ENCODE data around the gene IFITM5.

GRCh38 chr11:255176-255575 is 44.1 kb downstream of the IFITM5 start:
- no peak for TF ChIP-seq POLR2A (IDR thresholded peaks at IDR 0.05)
- TF ChIP-seq, protein P1, sequence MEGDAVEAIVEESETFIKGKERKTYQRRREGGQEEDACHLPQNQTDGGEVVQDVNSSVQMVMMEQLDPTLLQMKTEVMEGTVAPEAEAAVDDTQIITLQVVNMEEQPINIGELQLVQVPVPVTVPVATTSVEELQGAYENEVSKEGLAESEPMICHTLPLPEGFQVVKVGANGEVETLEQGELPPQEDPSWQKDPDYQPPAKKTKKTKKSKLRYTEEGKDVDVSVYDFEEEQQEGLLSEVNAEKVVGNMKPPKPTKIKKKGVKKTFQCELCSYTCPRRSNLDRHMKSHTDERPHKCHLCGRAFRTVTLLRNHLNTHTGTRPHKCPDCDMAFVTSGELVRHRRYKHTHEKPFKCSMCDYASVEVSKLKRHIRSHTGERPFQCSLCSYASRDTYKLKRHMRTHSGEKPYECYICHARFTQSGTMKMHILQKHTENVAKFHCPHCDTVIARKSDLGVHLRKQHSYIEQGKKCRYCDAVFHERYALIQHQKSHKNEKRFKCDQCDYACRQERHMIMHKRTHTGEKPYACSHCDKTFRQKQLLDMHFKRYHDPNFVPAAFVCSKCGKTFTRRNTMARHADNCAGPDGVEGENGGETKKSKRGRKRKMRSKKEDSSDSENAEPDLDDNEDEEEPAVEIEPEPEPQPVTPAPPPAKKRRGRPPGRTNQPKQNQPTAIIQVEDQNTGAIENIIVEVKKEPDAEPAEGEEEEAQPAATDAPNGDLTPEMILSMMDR (IDR thresholded peaks at IDR 0.05 in 8 of 11, conservative IDR thresholded peaks at IDR 0.05 in 3 of 11): no peak
- TF ChIP-seq POLR2AphosphoS5 (IDR thresholded peaks at IDR 0.05): no peak

Data from spleen (tissue), 7 donors.